Testis (tissue), 2 donors: ENCODE measurements around the gene PPA2.

ENCODE experiments used
- POLR2A ChIP-seq: fragments of 450-650 bp; IDR thresholded peaks from one replicate; pipeline ENCODE4 v1.6.1; 2017; ENCODE audit warnings: antibody characterized with exemption, mild to moderate bottlenecking, moderate library complexity
- TF ChIP-seq, protein P1 (sequence below), 3 experiments: fragments of 450-650 bp in 2 of 3; fragments of 200-600 bp in 1 of 3; sonication (generic) in 1 of 3; IDR thresholded peaks; one replicate each; pipeline ENCODE4 v1.5.1; 2016 to 2019; ENCODE audit warnings: antibody characterized with exemption in 3 of 3, mild to moderate bottlenecking in 2 of 3, moderate library complexity in 1 of 3

DNA sequence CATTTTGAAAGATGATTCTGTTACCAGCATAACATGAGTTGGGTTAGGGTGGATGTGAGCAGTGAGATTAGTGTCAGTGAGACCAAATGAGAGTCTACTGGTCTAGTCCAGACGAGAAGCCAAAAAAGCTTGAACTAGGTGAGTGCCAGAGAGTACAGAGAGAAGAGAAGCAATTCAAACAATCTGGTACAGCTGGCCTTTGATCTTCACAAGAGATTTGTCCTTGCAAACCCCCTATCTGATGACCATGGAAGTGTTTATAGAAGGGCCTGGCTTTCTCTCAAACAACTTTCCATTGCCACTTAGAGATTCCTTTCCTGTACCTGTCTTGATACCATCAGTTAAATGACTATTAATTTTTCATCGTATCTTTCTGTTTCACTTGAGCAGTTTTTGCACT is 128.5 kb downstream of the PPA2 start:
- TF ChIP-seq, protein P1, sequence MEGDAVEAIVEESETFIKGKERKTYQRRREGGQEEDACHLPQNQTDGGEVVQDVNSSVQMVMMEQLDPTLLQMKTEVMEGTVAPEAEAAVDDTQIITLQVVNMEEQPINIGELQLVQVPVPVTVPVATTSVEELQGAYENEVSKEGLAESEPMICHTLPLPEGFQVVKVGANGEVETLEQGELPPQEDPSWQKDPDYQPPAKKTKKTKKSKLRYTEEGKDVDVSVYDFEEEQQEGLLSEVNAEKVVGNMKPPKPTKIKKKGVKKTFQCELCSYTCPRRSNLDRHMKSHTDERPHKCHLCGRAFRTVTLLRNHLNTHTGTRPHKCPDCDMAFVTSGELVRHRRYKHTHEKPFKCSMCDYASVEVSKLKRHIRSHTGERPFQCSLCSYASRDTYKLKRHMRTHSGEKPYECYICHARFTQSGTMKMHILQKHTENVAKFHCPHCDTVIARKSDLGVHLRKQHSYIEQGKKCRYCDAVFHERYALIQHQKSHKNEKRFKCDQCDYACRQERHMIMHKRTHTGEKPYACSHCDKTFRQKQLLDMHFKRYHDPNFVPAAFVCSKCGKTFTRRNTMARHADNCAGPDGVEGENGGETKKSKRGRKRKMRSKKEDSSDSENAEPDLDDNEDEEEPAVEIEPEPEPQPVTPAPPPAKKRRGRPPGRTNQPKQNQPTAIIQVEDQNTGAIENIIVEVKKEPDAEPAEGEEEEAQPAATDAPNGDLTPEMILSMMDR (IDR thresholded peaks at IDR 0.05): no peak
- TF ChIP-seq POLR2A: no peak
